ENCODE measurements around the gene DDX59. TPM values are rescaled to one million over a fixed set of nuclear protein-coding genes. Genes with fewer than 3 reads are reported as not detected.

DDX59 gene
- polyA plus RNA-seq, 1 donor from 2014 or later = 21.0 TPM

DNA sequence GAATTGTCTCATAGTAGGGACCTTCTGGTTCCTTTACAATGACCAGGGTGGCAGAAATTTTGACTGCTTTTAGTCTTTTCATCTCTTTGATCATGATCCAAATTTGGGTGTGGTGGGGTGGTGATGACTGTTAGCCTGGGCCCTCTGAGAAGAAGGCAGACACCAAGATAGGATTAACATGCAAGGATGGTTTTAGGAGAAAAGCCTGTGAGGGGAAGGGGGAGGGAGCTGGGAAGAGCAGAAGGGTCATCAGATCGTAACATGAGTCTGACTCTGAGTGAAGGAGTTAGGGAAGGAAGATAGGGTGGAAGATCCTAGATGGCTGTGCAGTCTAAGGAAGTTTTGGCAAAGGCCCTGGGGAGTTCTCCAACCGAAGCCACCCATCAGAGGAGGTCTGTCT is 40.5 kb upstream of the DDX59 start:
- TF ChIP-seq SMC3 (conservative IDR thresholded peaks at IDR 0.05; ENCODE audit: poor library complexity) (no peak), MXI1 (conservative IDR thresholded peaks at IDR 0.05; ENCODE audit: poor library complexity, severe bottlenecking) (no peak), EP300 (conservative IDR thresholded peaks at IDR 0.05; ENCODE audit: poor library complexity, severe bottlenecking) (no peak), EZH2 (IDR thresholded peaks at IDR 0.05; ENCODE audit: borderline replicate concordance, insufficient read depth, low read length, poor library complexity, severe bottlenecking) (no peak), POLR2AphosphoS5 (IDR thresholded peaks at IDR 0.05) (no peak), TAF1 (IDR thresholded peaks at IDR 0.05; ENCODE audit: low read depth) (no peak), RAD21 (conservative IDR thresholded peaks at IDR 0.05) (no peak)
- TF ChIP-seq, protein P1, sequence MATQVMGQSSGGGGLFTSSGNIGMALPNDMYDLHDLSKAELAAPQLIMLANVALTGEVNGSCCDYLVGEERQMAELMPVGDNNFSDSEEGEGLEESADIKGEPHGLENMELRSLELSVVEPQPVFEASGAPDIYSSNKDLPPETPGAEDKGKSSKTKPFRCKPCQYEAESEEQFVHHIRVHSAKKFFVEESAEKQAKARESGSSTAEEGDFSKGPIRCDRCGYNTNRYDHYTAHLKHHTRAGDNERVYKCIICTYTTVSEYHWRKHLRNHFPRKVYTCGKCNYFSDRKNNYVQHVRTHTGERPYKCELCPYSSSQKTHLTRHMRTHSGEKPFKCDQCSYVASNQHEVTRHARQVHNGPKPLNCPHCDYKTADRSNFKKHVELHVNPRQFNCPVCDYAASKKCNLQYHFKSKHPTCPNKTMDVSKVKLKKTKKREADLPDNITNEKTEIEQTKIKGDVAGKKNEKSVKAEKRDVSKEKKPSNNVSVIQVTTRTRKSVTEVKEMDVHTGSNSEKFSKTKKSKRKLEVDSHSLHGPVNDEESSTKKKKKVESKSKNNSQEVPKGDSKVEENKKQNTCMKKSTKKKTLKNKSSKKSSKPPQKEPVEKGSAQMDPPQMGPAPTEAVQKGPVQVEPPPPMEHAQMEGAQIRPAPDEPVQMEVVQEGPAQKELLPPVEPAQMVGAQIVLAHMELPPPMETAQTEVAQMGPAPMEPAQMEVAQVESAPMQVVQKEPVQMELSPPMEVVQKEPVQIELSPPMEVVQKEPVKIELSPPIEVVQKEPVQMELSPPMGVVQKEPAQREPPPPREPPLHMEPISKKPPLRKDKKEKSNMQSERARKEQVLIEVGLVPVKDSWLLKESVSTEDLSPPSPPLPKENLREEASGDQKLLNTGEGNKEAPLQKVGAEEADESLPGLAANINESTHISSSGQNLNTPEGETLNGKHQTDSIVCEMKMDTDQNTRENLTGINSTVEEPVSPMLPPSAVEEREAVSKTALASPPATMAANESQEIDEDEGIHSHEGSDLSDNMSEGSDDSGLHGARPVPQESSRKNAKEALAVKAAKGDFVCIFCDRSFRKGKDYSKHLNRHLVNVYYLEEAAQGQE (IDR thresholded peaks at IDR 0.05; ENCODE audit: borderline replicate concordance) = no peak
- TF ChIP-seq, protein P2, sequence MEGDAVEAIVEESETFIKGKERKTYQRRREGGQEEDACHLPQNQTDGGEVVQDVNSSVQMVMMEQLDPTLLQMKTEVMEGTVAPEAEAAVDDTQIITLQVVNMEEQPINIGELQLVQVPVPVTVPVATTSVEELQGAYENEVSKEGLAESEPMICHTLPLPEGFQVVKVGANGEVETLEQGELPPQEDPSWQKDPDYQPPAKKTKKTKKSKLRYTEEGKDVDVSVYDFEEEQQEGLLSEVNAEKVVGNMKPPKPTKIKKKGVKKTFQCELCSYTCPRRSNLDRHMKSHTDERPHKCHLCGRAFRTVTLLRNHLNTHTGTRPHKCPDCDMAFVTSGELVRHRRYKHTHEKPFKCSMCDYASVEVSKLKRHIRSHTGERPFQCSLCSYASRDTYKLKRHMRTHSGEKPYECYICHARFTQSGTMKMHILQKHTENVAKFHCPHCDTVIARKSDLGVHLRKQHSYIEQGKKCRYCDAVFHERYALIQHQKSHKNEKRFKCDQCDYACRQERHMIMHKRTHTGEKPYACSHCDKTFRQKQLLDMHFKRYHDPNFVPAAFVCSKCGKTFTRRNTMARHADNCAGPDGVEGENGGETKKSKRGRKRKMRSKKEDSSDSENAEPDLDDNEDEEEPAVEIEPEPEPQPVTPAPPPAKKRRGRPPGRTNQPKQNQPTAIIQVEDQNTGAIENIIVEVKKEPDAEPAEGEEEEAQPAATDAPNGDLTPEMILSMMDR (IDR thresholded peaks at IDR 0.05; ENCODE audit: poor library complexity, severe bottlenecking) = no peak
- H4K20me1 ChIP-seq (ENCODE audit: insufficient read depth) = no peaks in the 10 kb centered on the region
- H3K9me3 ChIP-seq (ENCODE audit: low read length) = no peaks in the 10 kb centered on the region
- no peaks in the 10 kb centered on the region for H3K9me2 ChIP-seq (ENCODE audit: insufficient read depth, low read length)
- H3K4me3 ChIP-seq (ENCODE audit: low read length) = no peak overlapping the region
- H3K4me2 ChIP-seq (ENCODE audit: low read length) = no peak overlapping the region
- no peak overlapping the region for H2AFZ ChIP-seq (ENCODE audit: low read depth, low read length)
- H3K36me3 ChIP-seq (ENCODE audit: insufficient read depth, low read length) = no peaks in the 10 kb centered on the region
- H3K9ac ChIP-seq (ENCODE audit: low read length) = no peak overlapping the region
- no peak overlapping the region for H3K27ac ChIP-seq (ENCODE audit: low read length)
- H3K27me3 ChIP-seq (ENCODE audit: insufficient read depth, low read depth, low read length) = no peaks in the 10 kb centered on the region
- no peaks in the 10 kb centered on the region for H3F3A ChIP-seq (ENCODE audit: insufficient read depth, low read length, poor library complexity, severe bottlenecking)
- no peaks in the 10 kb centered on the region for H3K79me2 ChIP-seq (replicated peaks; ENCODE audit: insufficient read depth, low read length)

DNA sequence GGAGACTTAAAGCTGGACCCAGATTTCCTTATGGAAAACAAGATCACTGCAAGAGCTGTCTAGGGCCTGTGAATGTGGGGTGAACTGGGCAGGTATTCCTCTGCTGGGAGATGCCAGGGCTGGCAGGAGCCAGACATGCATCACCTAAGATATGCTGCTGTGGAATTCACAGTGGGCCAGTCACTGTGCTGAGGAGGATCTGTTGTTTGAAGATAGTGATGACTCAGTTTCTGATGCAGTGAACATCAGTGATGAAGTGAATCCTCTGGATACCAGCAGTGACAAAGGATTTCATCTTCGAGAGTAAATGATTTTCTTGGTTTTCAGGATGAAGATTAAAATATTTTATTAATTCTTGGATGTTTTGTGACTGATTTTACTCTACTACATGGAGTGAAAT is 39.1 kb upstream of the DDX59 start:
- no peak overlapping the region for H3K4me3 ChIP-seq (ENCODE audit: low read length)
- H4K20me1 ChIP-seq (ENCODE audit: insufficient read depth) = no peaks in the 10 kb centered on the region
- no peaks in the 10 kb centered on the region for H3K36me3 ChIP-seq (ENCODE audit: insufficient read depth, low read length)
- no peaks in the 10 kb centered on the region for H3K9me2 ChIP-seq (ENCODE audit: insufficient read depth, low read length)
- no peak overlapping the region for H3K27ac ChIP-seq (ENCODE audit: low read length)
- no peak overlapping the region for H3K9ac ChIP-seq (ENCODE audit: low read length)
- H3F3A ChIP-seq (ENCODE audit: insufficient read depth, low read length, poor library complexity, severe bottlenecking) = no peaks in the 10 kb centered on the region
- H3K9me3 ChIP-seq (ENCODE audit: low read length) = no peaks in the 10 kb centered on the region
- H3K4me2 ChIP-seq (ENCODE audit: low read length) = no peak overlapping the region
- no peaks in the 10 kb centered on the region for H3K79me2 ChIP-seq (replicated peaks; ENCODE audit: insufficient read depth, low read length)
- H2AFZ ChIP-seq (ENCODE audit: low read depth, low read length) = no peak overlapping the region
- H3K27me3 ChIP-seq (ENCODE audit: insufficient read depth, low read depth, low read length) = no peaks in the 10 kb centered on the region
- TF ChIP-seq MXI1 (conservative IDR thresholded peaks at IDR 0.05; ENCODE audit: poor library complexity, severe bottlenecking) (no peak), TAF1 (IDR thresholded peaks at IDR 0.05; ENCODE audit: low read depth) (no peak), SMC3 (conservative IDR thresholded peaks at IDR 0.05; ENCODE audit: poor library complexity) (no peak), EZH2 (IDR thresholded peaks at IDR 0.05; ENCODE audit: borderline replicate concordance, insufficient read depth, low read length, poor library complexity, severe bottlenecking) (no peak), RAD21 (conservative IDR thresholded peaks at IDR 0.05) (no peak), POLR2AphosphoS5 (IDR thresholded peaks at IDR 0.05) (no peak), EP300 (conservative IDR thresholded peaks at IDR 0.05; ENCODE audit: poor library complexity, severe bottlenecking) (no peak)
- TF ChIP-seq, protein P1 (IDR thresholded peaks at IDR 0.05; ENCODE audit: borderline replicate concordance) = no peak
- TF ChIP-seq, protein P2 (IDR thresholded peaks at IDR 0.05; ENCODE audit: poor library complexity, severe bottlenecking) = no peak
